ENCODE data around the gene PFKL. TPM values are rescaled to one million over a fixed set of nuclear protein-coding genes. Genes with fewer than 3 reads are reported as not detected.

PFKL gene
- total and polyA plus RNA-seq, 2 of the 8 experiments (the other 6 are each of a cell fraction or from before 2014, with no cell fraction given), result 80.2 to 82.3 TPM

DNA sequence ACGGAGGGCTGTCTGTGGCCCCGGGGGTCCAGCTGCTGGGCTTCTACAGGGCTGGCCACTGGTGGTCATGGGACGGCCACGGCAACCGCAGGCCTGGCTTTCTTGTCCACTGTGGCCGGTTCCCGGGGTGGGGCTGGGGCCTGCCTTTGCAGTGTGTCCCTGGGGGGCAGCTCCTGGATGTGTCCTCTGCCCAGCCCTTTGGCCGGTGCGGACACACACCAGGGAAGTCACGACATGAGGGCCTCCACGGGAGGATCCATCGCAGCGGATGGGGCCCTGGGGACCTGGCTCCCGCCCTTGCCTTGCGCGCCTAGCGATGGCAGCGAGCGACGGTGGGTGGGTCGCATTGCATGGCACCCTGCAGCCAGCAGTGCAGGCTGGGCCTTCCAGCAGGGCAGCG is 18.0 kb downstream of the PFKL start:
- Histone ChIP-seq H3K4ac (replicated peaks; ENCODE audit: insufficient read length, low read depth, low read length) (no peak overlapping the region), H2BK5ac (ENCODE audit: low read depth, low read length) (peak overlapping the region; percentile 44; the same call in 1 of the 2 replicates), H3K79me1 (ENCODE audit: low read depth, low read length) (no peaks in the 10 kb centered on the region), H2BK120ac (replicated peaks; ENCODE audit: low read depth, low read length) (no peak overlapping the region), H3K18ac (ENCODE audit: extremely low read depth, low read length) (no peak overlapping the region), H3K27me3 (replicated peaks in 1 of 4; ENCODE audit: control insufficient read depth in 3 of 4, extremely low read depth in 1 of 4, insufficient read depth in 3 of 4, low read length in 3 of 4) (no peaks in the 10 kb centered on the region), H3K36me3 (ENCODE audit: control insufficient read depth in 2 of 4, insufficient read depth in 4 of 4, low read length in 3 of 4) (peaks cover 0 to 28% (median 2%) of the 10 kb centered on the region in 4 experiments; a peak in 5 of 8 replicates), H3K23me2 (ENCODE audit: low read depth, low read length) (no peaks in the 10 kb centered on the region), H4K8ac (ENCODE audit: extremely low read depth, insufficient read depth, low read length) (peak overlapping the region; percentile 51; the same call in 1 of the 2 replicates), H3K9me3 (ENCODE audit: insufficient read depth in 2 of 2, low read depth in 1 of 2, low read length in 1 of 2) (no peaks in the 10 kb centered on the region), H3K4me2 (ENCODE audit: insufficient read depth in 1 of 2, low read depth in 2 of 2, low read length in 2 of 2) (no peak overlapping the region), H3K79me2 (ENCODE audit: control insufficient read depth in 1 of 2, insufficient read depth in 2 of 2, low read length in 2 of 2) (no peaks in the 10 kb centered on the region), H3K27ac (ENCODE audit: low read depth, low read length) (no peak overlapping the region), H2AFZ (ENCODE audit: low read length) (no peak overlapping the region), H4K91ac (replicated peaks; ENCODE audit: insufficient read length, low read length) (no peak overlapping the region), H2BK12ac (ENCODE audit: low read depth, low read length) (no peak overlapping the region), H3K14ac (ENCODE audit: insufficient read length) (no peak overlapping the region), H4K20me1 (replicated peaks in 1 of 2; ENCODE audit: control insufficient read depth in 1 of 2, insufficient read depth in 2 of 2, low read length in 2 of 2) (peaks cover 0 to 9% of the 10 kb centered on the region in 2 experiments), H3K4me1 (replicated peaks in 1 of 4; ENCODE audit: control insufficient read depth in 3 of 4, insufficient read depth in 4 of 4, low read length in 3 of 4) (no peaks in the 10 kb centered on the region), H2AK5ac (ENCODE audit: low read depth, low read length) (no peak overlapping the region), H3K23ac (ENCODE audit: insufficient read length) (no peak overlapping the region), H3K56ac (replicated peaks; ENCODE audit: insufficient read length, low read depth, low read length) (no peak overlapping the region), H2BK15ac (ENCODE audit: low read length) (no peak overlapping the region), H3K4me3 (ENCODE audit: extremely low read depth in 1 of 4, insufficient read depth in 2 of 4, low read depth in 3 of 4, low read length in 4 of 4) (no peak overlapping the region), H4K5ac (ENCODE audit: insufficient read length, low read depth, low read length) (no peak overlapping the region), H3K9ac (replicated peaks in 1 of 4; ENCODE audit: extremely low read depth in 1 of 4, low read depth in 3 of 4, low read length in 3 of 4) (no peak overlapping the region), H2BK20ac (ENCODE audit: low read length) (no peak overlapping the region)
- POLR2A ChIA-PET (ENCODE audit: partially characterized antibody), result interaction anchor here (1.5 kb wide), 1 partner anchor 16 kb away, joined by 3 read pairs; no protein-coding TSS in a partner anchor
- CTCF ChIA-PET (ENCODE audit: partially characterized antibody), result interaction anchor here (1.3 kb wide), 1 partner anchor 17 kb away, joined by 3 read pairs; no protein-coding TSS in a partner anchor
- TF ChIP-seq RBBP5 (IDR thresholded peaks at IDR 0.05; ENCODE audit: borderline replicate concordance, low read depth, low read length), result no peak
- TF ChIP-seq EZH2 (IDR thresholded peaks at IDR 0.05; ENCODE audit: low read depth, low read length, severe bottlenecking), result no peak
- TF ChIP-seq PHF8 (conservative IDR thresholded peaks at IDR 0.05; ENCODE audit: low read depth, low read length), result no peak
- no peak for TF ChIP-seq SP4 (IDR thresholded peaks at IDR 0.05; ENCODE audit: low read length)
- TF ChIP-seq RXRA (IDR thresholded peaks at IDR 0.05; ENCODE audit: insufficient read depth, low read depth, low read length), result no peak
- TF ChIP-seq RAD21 (IDR thresholded peaks at IDR 0.05 in 1 of 2, conservative IDR thresholded peaks at IDR 0.05 in 1 of 2; ENCODE audit: low read depth in 2 of 2, low read length in 2 of 2), result no peak
- no peak for TF ChIP-seq BACH1 (IDR thresholded peaks at IDR 0.05; ENCODE audit: low read length)
- 96% methylated on average over 21 of the region's 22 CpGs; no CpG with 5 or more reads in 1 of the 2 experiments for WGBS, 2 experiments (ENCODE audit: extremely low coverage in 1 of 2, insufficient coverage in 1 of 2, insufficient read length in 1 of 2, insufficient replicate concordance in 2 of 2, low coverage in 1 of 2, low lambda C conversion rate in 2 of 2, missing lambda C conversion rate in 1 of 2)
- FAIRE-seq (no peak), DNase-seq (ENCODE audit: low read depth in 1 of 2, low spot score in 2 of 2) (no peak)

Data from H1 (cell line).